IMR-90 (cell line): ENCODE data around the gene ZFP36. TPM values are rescaled to one million over a fixed set of nuclear protein-coding genes. Genes with fewer than 3 reads are reported as not detected.

Experiments used
- ATAC-seq: fragments of 200-7000 bp; cut with Tn5 transposase; 2 replicates; pipeline ENCODE4 v1.9.1; 2020; ENCODE audit warnings: low read depth, mild to moderate bottlenecking, moderate library complexity
- BruUV-seq: library from RNA; stranded (reverse); fragments of 400-500 nt; replicated peaks from 2 replicates; lab custom pipeline; 2021; lab: Mats Ljungman, UMichigan
- CTCF ChIA-PET: fragments of 300-600 bp; formaldehyde crosslinking; extraction: SDS; loops from one replicate; lab custom pipeline; 2021; ENCODE audit warnings: antibody characterized with exemption; lab: Yijun Ruan, JAX
- POLR2A ChIA-PET: fragments of 300-600 bp; sonication (Branson Sonifier 250); formaldehyde crosslinking; loops from one replicate; lab custom pipeline; 2022; ENCODE audit warnings: antibody characterized with exemption; ENCODE audit not compliant: unreplicated experiment; lab: Charles Lee
- DNase-seq: peaks from one replicate; pipeline ENCODE4 v3.0.0; 2013
- H2AFZ ChIP-seq: replicated peaks from 2 replicates; pipeline ENCODE3; 2013; ENCODE audit warnings: low read length, mild to moderate bottlenecking; ENCODE audit not compliant: poor library complexity
- H2AK5ac ChIP-seq: 2 replicates; pipeline ENCODE4 v1.6.1; 2013; ENCODE audit warnings: low read depth, low read length, inconsistent platforms
- H2AK9ac ChIP-seq: replicated peaks from 2 replicates; pipeline ENCODE3; 2013; ENCODE audit warnings: mild to moderate bottlenecking, low read depth, low read length, moderate library complexity; ENCODE audit not compliant: poor library complexity
- H2BK120ac ChIP-seq: 2 replicates; pipeline ENCODE4 v1.6.1; 2013; ENCODE audit warnings: low read depth, low read length, inconsistent platforms
- H2BK15ac ChIP-seq: 3 replicates; pipeline ENCODE4 v1.6.1; 2013; ENCODE audit warnings: low read depth, low read length, inconsistent platforms
- H2BK20ac ChIP-seq: 2 replicates; pipeline ENCODE4 v1.6.1; 2013; ENCODE audit warnings: low read depth, mild to moderate bottlenecking, inconsistent platforms, low read length, moderate library complexity
- H2BK5ac ChIP-seq: 2 replicates; pipeline ENCODE4 v1.6.1; 2013; ENCODE audit warnings: mild to moderate bottlenecking, low read depth, low read length, inconsistent platforms; ENCODE audit not compliant: poor library complexity, severe bottlenecking
- H3K14ac ChIP-seq: replicated peaks from 2 replicates; pipeline ENCODE4 v1.6.1; 2013; ENCODE audit warnings: low read depth, low read length, inconsistent platforms
- H3K18ac ChIP-seq: 2 replicates; pipeline ENCODE4 v1.6.1; 2013; ENCODE audit warnings: low read depth, low read length, control low read depth
- H3K23ac ChIP-seq: 2 replicates; pipeline ENCODE4 v1.6.1; 2013; ENCODE audit warnings: low read depth, low read length, inconsistent platforms
- H3K27ac ChIP-seq: 2 replicates; pipeline ENCODE4 v1.5.1; 2013; ENCODE audit warnings: mild to moderate bottlenecking, control low read depth, low read length; ENCODE audit not compliant: insufficient read depth
- H3K27me3 ChIP-seq: 2 replicates; pipeline ENCODE4 v1.6.1; 2013; ENCODE audit warnings: low read length; ENCODE audit not compliant: control insufficient read depth, insufficient read depth
- H3K36me3 ChIP-seq: 2 replicates; pipeline ENCODE4 v1.6.1; 2013; ENCODE audit warnings: low read length, mixed read lengths; ENCODE audit not compliant: control insufficient read depth, insufficient read depth
- H3K4ac ChIP-seq: 2 replicates; pipeline ENCODE4 v1.6.1; 2013; ENCODE audit warnings: low read depth, low read length, inconsistent platforms
- H3K4me1 ChIP-seq: 2 replicates; pipeline ENCODE4 v1.6.1; 2013; ENCODE audit warnings: low read length, mixed read lengths; ENCODE audit not compliant: control insufficient read depth, insufficient read depth
- H3K4me2 ChIP-seq: 2 replicates; pipeline ENCODE4 v1.6.1; 2013; ENCODE audit warnings: low read depth, mild to moderate bottlenecking, control low read depth, low read length, moderate library complexity
- H3K4me3 ChIP-seq: 2 replicates; pipeline ENCODE4 v1.5.1; 2013; ENCODE audit warnings: low read depth, mild to moderate bottlenecking, control low read depth, low read length, moderate library complexity; ENCODE audit not compliant: insufficient read depth
- H3K56ac ChIP-seq: 2 replicates; pipeline ENCODE4 v1.6.1; 2013; ENCODE audit warnings: low read length, inconsistent platforms; ENCODE audit not compliant: insufficient read depth; ENCODE audit errors: extremely low read depth
- H3K79me1 ChIP-seq, 2 experiments: 2 replicates each; pipeline ENCODE4 v1.6.1; 2013; ENCODE audit warnings: low read length in 2 of 2, inconsistent platforms in 1 of 2, low read depth in 1 of 2
- H3K9ac ChIP-seq: 2 replicates; pipeline ENCODE4 v1.6.1; 2013; ENCODE audit warnings: low read depth, low read length, control low read depth
- H3K9me1 ChIP-seq: 2 replicates; pipeline ENCODE4 v1.6.1; 2013; ENCODE audit warnings: low read length, inconsistent platforms; ENCODE audit not compliant: insufficient read depth
- H3K9me3 ChIP-seq: 2 replicates; pipeline ENCODE4 v1.6.1; 2013; ENCODE audit warnings: low read length; ENCODE audit not compliant: control insufficient read depth, insufficient read depth
- H4K20me1 ChIP-seq: 2 replicates; pipeline ENCODE4 v1.6.1; 2013; ENCODE audit warnings: low read length, inconsistent platforms; ENCODE audit not compliant: insufficient read depth
- H4K5ac ChIP-seq: 2 replicates; pipeline ENCODE4 v1.6.1; 2013; ENCODE audit warnings: mild to moderate bottlenecking, low read depth, low read length, control low read depth
- H4K8ac ChIP-seq, 2 experiments: 2 replicates each; pipeline ENCODE4 v1.6.1; 2013; ENCODE audit warnings: low read depth in 2 of 2, low read length in 2 of 2, control low read depth in 1 of 2, inconsistent platforms in 1 of 2
- H4K91ac ChIP-seq: 2 replicates; pipeline ENCODE4 v1.6.1; 2013; ENCODE audit warnings: low read depth, low read length, inconsistent platforms; ENCODE audit not compliant: insufficient read depth
- BHLHE40 ChIP-seq: fragments of 150-350 bp; IDR thresholded peaks from 2 replicates; pipeline ENCODE4 v1.6.1; 2016; ENCODE audit warnings: mild to moderate bottlenecking, low read depth, low read length
- CEBPB ChIP-seq: IDR thresholded peaks from 2 replicates; pipeline ENCODE4 v1.6.1; 2012; ENCODE audit warnings: low read depth, low read length, improper control_type of control experiment
- CHD1 ChIP-seq: IDR thresholded peaks from 2 replicates; pipeline ENCODE4 v1.6.1; 2012; ENCODE audit warnings: low read depth, low read length, improper control_type of control experiment
- ELK1 ChIP-seq: fragments of 150-350 bp; IDR thresholded peaks from 2 replicates; pipeline ENCODE4 v1.6.1; 2016; ENCODE audit warnings: low read depth, mild to moderate bottlenecking, low read length, moderate library complexity, borderline replicate concordance
- FOS ChIP-seq: fragments of 150-350 bp; IDR thresholded peaks from 2 replicates; pipeline ENCODE4 v1.6.1; 2016; ENCODE audit warnings: low read depth, low read length
- MAFK ChIP-seq: IDR thresholded peaks from 2 replicates; pipeline ENCODE4 v1.6.1; 2012; ENCODE audit warnings: low read depth, low read length, improper control_type of control experiment
- MAZ ChIP-seq: IDR thresholded peaks from 2 replicates; pipeline ENCODE4 v1.6.1; 2012; ENCODE audit warnings: low read depth, mild to moderate bottlenecking, low read length, improper control_type of control experiment, moderate library complexity, borderline replicate concordance
- MXI1 ChIP-seq: IDR thresholded peaks from 2 replicates; pipeline ENCODE4 v1.6.1; 2012; ENCODE audit warnings: low read depth, mild to moderate bottlenecking, low read length, moderate library complexity, borderline replicate concordance
- POLR2A ChIP-seq: IDR thresholded peaks from 2 replicates; pipeline ENCODE4 v1.6.1; 2012; ENCODE audit warnings: mild to moderate bottlenecking, low read depth, low read length
- RCOR1 ChIP-seq: IDR thresholded peaks from 2 replicates; pipeline ENCODE4 v1.6.1; 2012; ENCODE audit warnings: mild to moderate bottlenecking, low read length, improper control_type of control experiment; ENCODE audit not compliant: insufficient replicate concordance
- SMC3 ChIP-seq: fragments of 150-350 bp; IDR thresholded peaks from 2 replicates; pipeline ENCODE4 v1.6.1; 2016; ENCODE audit warnings: low read depth, mild to moderate bottlenecking, antibody characterized with exemption, low read length, moderate library complexity
- USF2 ChIP-seq: fragments of 150-350 bp; IDR thresholded peaks from 2 replicates; pipeline ENCODE4 v1.6.1; 2017; ENCODE audit warnings: mild to moderate bottlenecking, antibody characterized with exemption, low read length, low read depth
- WGBS, 2 experiments: methylation state at CpG; one replicate each; pipeline versions ENCODE4 v1.1.5 to v1.1.7; 2013; ENCODE audit warnings: missing lambda C conversion rate in 2 of 2; ENCODE audit not compliant: insufficient read length in 1 of 2; ENCODE audit errors: extremely low coverage in 2 of 2; 5-methylcytosine and 5-hydroxymethylcytosine counted together
- dilution Hi-C: fragments of 300-500 bp; cut with HindIII; formaldehyde crosslinking; loops from one replicate; pipeline ENCODE4 v1.14.3; 2018; ENCODE audit warnings: low sequenced_read_pairs; ENCODE audit not compliant: unreplicated experiment
- in situ Hi-C: fragments of 300-500 bp; cut with MboI; formaldehyde crosslinking; loops from 3 replicates; pipeline ENCODE4 v1.14.3; 2019; ENCODE audit warnings: low sequenced_read_pairs, inconsistent platforms, mixed read lengths
- intact Hi-C: fragments of 100-400 bp; cut with micrococcal nuclease; formaldehyde crosslinking; loops from 2 replicates; pipeline ENCODE4 v1.10.0; 2022
- polyA plus RNA-seq, 3 experiments: library from polyadenylated mRNA; depleted of rRNA; stranded (reverse); fragments of >200 nt; gene quantifications; 2 replicates each; pipeline ENCODE4 v1.2.3, GENCODE V29; 2012; ENCODE audit warnings: low replicate concordance in 1 of 3
- total RNA-seq: library from RNA; depleted of rRNA; stranded (reverse); fragments of >200 nt; gene quantifications from 2 replicates; pipeline ENCODE4 v1.2.3, GENCODE V29; 2012

ZFP36 gene
- total and polyA plus RNA-seq, 2 of the 4 experiments (the other 2 are of a cell fraction), result 1.4 to 45.0 TPM

- Histone ChIP-seq H2BK15ac (peak overlapping the region; percentile 90; the same call in 2 of the 3 replicates), H3K56ac (peak overlapping the region; percentile 84), H3K23ac (peak overlapping the region; percentile 94), H3K4me3 (peak overlapping the region; percentile 29), H3K9ac (peak overlapping the region; percentile 74), H4K8ac (peak overlapping the region; percentile 86 to 90), H2AK5ac (peak overlapping the region; percentile 99), H2BK20ac (peak overlapping the region; percentile 91), H2BK5ac (peak overlapping the region; percentile 94), H3K36me3 (peaks cover 1% of the 10 kb centered on the region; the same call in 1 of the 2 replicates), H4K20me1 (peaks cover 23% of the 10 kb centered on the region), H3K9me3 (no peaks in the 10 kb centered on the region), H2AFZ (peak overlapping the region; percentile 83), H4K91ac (peak overlapping the region; percentile 99), H2AK9ac (peak overlapping the region; percentile 100), H3K18ac (peak overlapping the region; percentile 96), H3K14ac (peak overlapping the region; percentile 95), H3K4me2 (peak overlapping the region; percentile 87), H4K5ac (peak overlapping the region; percentile 95), H3K27me3 (no peaks in the 10 kb centered on the region), H3K79me1 (peaks cover 0 to 51% of the 10 kb centered on the region in 2 experiments; a peak in 2 of 4 replicates), H3K27ac (peak overlapping the region; percentile 95), H3K4ac (peak overlapping the region; percentile 99), H3K4me1 (peaks cover 29% of the 10 kb centered on the region), H3K9me1 (peaks cover 11% of the 10 kb centered on the region), H2BK120ac (peak overlapping the region; percentile 98)
- intact Hi-C loops (loop anchor here (1.0 to 2.0 kb wide), 2 partner anchors 10 to 130 kb away; partner anchors contain the start of genes EID2B and PLEKHG2), in situ Hi-C loops (no loop called here), dilution Hi-C loops (no loop called here)
- DNase-seq (peak; percentile 93), ATAC-seq (peak; percentile 15)
- WGBS, 2 experiments, result 3% methylated on average over 36 of the region's 59 CpGs; no CpG with 5 or more reads in 1 of the 2 experiments
- ChIA-PET CTCF (interaction anchor here (0.9 kb wide), 1 partner anchor 9 kb away, joined by 3 read pairs; no protein-coding TSS in a partner anchor), POLR2A (no interaction called here)
- BruUV-seq, result no TSS peak
- TF ChIP-seq FOS (0 out of 2 replicates have a peak, but pooled peaks have one; percentile 17), SMC3 (no peak), MXI1 (peak; percentile 86), USF2 (peak; percentile 86), CEBPB (no peak), ELK1 (no peak), MAZ (peak; percentile 65; the same call in 1 of the 2 replicates), BHLHE40 (peak; percentile 99), CHD1 (0 out of 2 replicates have a peak, but pooled peaks have one; percentile 34), RCOR1 (no peak), POLR2A (peak; percentile 29), MAFK (no peak)
These were observed 4.0 kb upstream of the ZFP36 start for GRCh38 chr19:39402346-39403300.
